ENCODE data around the gene STIMATE.

The STIMATE gene

GRCh38 chr3:52892625-52893311, 4.6 kb downstream of the STIMATE start:
- no peak for DNase-seq

DNA sequence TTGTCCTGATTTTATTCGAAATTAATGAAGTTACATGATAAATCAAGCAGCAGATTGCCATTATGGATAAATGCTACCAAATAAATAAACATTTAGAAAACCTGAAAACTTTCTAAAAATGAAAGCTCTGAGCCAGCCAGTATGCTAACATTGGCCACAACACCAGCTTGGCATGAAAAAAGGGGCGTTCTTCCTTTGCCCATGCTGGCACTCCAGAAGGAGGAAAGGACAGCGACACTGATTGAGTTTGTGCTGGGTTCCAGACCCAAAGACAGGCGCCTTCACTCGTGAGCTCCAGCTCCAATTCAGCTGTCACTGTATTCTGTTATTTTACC, 5.1 kb downstream of the STIMATE start:
- DNase-seq = no peak

GRCh38 chr3:52891615-52892081, 5.7 kb downstream of the STIMATE start:
- no peak for DNase-seq

DNA sequence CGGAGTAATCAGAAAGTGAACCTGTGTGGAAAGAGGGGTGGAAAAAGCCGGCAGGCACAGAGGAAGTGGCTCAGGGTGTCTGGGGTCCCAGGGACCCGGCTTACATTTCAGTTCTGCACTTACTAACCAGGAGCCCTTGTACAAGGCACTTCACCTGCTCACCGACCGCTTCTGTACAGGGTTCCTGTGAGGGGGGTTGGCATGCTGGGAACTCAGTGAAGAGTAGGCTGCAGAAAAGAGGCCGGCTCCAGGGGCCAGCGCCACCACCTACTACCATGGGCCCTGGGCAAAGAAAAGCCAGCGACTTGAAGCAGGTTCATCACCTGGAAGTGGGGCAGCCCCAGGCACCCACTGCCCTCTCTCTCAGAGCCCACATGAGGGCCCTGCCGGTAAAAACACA, 6.2 kb downstream of the STIMATE start:
- no peak for DNase-seq

DNA sequence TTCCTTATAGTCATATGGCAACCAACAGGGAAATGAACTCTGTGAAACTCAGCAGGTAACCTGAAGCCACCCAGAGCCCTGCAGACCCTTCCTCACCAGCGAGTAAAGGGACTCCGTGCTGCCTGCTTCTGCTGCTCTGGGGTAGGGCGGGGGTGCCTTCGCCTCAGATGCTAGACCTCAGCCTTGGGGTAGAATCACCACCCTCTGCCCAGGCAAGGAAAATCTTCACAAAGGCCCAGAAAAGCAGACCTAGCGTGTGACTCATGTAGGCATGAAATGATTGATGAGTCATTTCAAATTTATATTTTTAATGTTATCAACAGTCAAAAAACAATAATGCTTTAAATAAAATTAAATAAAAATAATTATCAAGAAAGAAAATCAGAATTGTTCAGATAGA, 6.6 kb downstream of the STIMATE start:
- DNase-seq = no peak

GRCh38 chr3:52889901-52890300, 7.4 kb downstream of the STIMATE start:
- DNase-seq = no peak

GRCh38 chr3:52887166-52887565, 10.2 kb downstream of the STIMATE start:
- DNase-seq = no peak

DNA sequence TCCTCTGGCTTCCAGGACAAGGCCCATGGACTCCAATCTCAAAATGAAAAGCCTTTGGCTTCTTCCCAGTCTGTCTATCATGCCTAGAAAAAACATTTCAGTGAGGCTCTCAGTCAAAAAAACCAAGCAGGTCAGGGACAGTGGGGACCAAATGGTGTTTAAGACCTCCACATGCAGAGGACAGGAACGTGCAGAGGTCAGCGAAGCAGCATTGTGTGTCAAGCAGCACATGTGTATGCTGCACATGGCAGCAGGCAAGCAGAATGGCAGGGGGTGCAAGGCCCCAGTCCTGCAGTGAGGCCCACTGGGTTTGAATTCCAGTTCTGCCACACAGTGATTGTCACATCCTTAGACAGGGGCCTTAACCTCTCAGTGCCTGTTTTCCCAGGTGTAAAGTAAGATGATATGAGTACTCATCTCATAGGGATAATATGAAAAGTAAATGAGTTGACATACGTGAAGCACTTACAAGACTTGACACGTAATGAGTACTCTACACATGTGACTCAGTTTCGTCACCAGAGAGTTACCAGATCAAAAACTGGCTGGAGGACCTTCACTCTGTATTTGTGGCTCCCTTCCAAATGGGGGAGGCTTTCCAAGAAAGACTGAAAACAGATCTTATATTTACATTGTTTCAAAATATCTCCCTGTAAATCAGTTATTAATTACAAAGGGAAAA, 11.2 kb downstream of the STIMATE start:
- DNase-seq = no peak

GRCh38 chr3:52882377-52882776, 15.0 kb downstream of the STIMATE start:
- DNase-seq = no peak

GRCh38 chr3:52881871-52882270, 15.5 kb downstream of the STIMATE start:
- DNase-seq = no peak

GRCh38 chr3:52880474-52880873, 16.9 kb downstream of the STIMATE start:
- no peak for DNase-seq

GRCh38 chr3:52880047-52880446, 17.3 kb downstream of the STIMATE start:
- DNase-seq = no peak

- no peak for DNase-seq
Measured at GRCh38 chr3:52879581-52879980, 17.8 kb downstream of the STIMATE start.

DNA sequence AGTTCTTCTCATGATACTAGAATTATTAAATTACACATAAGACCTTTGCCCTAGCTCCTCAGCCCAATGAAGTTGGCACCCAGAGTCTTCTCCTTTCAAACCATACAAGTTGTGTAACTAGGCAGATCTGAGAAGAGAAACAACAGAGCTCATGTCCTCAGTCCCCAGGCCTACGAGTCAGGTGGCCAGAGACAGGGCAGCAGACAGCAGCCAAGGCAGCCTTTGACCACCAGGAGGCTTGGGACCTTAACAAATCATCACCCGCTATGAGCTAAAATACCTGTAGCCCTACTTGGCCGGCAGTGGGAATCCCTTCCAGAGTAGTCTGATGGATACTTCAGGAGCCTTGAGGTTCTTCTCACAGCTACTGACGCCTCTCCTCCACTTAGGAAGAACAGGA, 18.3 kb downstream of the STIMATE start:
- no peak for DNase-seq

DNA sequence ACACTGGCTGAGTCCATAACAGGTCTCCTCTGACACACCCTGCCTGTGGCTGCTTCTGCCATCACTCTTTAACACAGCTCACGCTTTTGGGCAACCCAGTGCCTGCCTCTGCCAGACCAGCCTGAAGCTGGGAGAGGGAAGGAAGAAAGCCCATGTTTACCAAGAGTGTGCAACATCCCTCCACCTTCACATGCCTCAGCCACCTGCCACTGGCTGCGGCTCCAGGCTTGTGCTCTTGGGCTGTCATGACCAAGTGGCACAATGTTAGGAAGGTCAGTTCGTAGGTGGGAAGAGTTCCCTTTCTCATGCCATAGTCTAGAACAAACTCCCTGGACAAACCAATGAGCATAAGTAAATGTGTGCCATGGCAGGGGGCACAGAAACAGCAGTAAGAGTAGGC, 20.3 kb downstream of the STIMATE start:
- DNase-seq = no peak

DNA sequence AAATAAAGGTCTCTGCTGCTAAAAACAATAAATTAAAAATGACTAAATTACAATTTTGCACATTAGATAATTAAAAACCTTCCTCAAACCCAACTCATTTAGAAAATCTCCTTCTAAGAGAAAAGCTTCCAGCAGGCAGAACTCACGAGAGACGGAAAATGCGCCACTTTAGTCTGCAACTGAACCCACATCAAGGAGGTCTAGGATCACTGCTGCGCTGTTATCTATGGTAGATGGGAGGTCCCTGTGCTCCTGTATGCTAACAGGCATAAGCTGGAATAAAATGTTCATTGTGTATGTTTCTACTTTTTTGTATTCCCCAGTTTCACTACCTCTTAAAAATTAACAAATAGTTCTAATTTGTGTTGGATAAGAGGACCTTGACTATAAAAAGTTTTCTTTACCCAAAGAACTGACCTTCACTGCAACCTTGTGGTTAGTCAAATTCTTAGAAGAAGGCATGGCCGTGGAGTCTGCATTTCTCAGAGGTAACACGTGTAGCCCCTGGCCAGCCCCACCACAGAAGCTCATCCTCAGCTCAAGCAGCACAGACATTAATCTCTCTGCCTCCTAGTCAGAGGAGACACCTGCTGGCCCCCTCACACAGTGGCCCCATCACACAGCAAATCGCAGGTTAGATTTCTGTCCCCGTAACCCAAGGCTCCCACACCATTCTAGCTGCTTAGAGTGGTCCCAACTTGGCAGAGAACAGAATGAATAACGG, 22.3 kb downstream of the STIMATE start:
- DNase-seq = no peak

GRCh38 chr3:52874160-52874701, 23.1 kb downstream of the STIMATE start:
- DNase-seq = no peak

DNA sequence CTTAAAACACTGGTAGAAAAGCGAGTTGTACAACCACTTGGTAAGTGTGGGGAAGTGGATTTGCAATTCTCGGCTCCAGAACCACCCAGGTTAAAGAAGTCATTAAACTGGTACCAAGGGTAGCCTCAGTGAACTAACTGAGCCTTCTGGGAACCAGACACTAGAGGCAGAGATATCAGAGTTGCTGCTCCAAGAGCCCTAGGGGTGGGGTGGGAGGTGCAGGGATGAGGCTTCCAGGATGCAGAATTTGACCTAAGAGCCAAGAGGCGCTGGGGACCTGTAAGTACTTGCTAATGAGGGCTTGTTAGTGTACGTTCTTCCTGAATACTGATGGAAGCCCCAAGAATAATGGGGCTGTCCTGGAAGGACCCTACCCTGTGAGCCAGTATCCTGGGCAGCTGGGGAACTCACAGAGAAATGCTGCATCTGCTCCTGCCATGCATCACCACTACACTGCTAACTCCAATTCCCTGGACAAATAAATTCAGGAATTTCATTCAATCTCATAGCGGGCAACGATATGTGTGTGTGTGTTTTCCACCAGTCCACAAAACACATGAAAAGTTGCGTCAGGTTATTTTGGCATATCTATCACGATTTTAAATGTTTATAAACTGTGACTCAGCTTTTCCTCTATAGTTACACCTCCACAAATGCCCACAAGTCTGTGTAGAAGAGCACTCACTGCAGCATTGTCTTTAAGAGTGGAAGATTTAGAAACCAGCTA, 23.8 kb downstream of the STIMATE start:
- DNase-seq = no peak

GRCh38 chr3:52872245-52872644, 25.1 kb downstream of the STIMATE start:
- DNase-seq = no peak

GRCh38 chr3:52871761-52872160, 25.6 kb downstream of the STIMATE start:
- DNase-seq = no peak

GRCh38 chr3:52870471-52870870, 26.9 kb downstream of the STIMATE start:
- no peak for DNase-seq

DNA sequence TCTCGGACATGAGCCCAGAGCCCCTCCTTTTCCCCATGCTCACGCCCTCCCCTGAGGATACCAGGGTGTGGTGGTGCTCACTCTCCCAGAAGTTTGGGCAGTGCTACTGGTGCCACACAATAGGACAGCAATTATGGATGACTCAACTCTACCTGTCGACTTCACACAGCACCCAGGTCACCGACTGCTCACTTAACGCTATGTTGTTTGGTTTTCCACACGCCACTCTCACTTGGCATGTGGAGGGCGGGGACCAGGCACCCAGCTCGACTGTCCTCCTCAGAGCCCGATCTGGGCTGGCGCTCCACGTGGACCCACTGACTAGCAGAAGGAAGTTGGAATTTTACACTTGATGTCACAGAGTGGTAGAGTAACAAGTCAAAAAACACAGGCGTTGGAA, 30.9 kb downstream of the STIMATE start:
- no peak for DNase-seq

GRCh38 chr3:52865994-52866393, 31.4 kb downstream of the STIMATE start:
- DNase-seq = no peak
